ENCODE measurements around the gene PECR.
"Not testable (repeated sequence)": the region's sequence is repeated elsewhere in the genome, so short reads cannot be mapped to it uniquely, and the experiment has no call there.

PECR gene

GRCh38 chr2:215998636-215999035 lies 83.0 kb downstream of the PECR start:
- no peak for DNase-seq

GRCh38 chr2:215997219-215997618 lies 84.4 kb downstream of the PECR start:
- DNase-seq, result no peak

DNA sequence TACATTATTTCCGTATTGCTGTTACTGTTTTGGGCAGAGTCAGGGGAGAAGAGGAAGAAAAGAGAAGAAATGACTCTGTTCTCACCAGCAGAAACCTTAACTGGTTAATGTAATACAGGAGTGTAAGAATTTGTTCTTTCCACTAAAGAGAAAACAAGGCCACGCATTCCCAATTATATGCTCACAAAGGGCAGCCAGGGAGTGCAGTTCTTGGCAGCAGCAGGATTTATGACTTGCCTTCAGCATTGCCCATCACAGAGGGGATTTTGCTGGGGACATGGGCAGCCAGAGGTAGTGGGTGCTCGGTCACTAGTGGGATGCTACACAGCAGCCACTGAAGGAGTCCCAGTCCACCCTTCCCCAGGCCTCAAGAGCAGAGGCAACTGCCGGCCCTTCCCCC lies 86.7 kb downstream of the PECR start:
- DNase-seq, result no peak

DNA sequence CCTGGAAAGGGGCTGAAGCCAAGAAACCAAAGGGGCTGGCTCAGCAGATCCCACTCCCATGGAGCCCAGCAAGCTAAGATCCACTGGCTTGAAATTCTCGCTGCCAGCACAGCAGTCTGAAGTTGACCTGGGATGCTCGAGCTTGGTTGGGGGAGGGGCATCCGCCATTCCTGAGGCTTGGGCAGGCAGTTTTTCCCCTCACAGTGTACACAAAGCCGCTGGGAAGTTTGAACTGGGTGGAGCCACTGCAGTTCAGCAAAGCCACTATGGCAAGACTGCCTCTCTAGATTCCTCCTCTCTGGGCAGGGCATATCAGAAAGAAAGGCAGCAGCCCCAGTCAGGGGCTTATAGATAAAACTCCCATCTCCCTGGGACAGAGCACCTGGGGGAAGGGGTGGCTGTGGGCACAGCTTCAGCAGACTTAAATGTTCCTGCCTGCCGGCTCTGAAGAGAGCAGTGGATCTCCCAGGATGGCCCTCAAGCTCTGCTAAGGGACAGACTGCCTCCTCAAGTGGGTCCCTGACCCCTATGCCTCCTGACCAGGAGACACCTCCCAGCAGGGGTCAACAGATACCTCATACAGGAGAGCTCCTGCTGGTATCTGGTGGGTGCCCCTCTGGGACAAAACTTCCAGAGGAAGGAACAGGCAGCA lies 92.9 kb downstream of the PECR start:
- DNase-seq, result not testable (repeated sequence)
